ENCODE data around the gene TMCC2.

- TF ChIP-seq CTCF (IDR thresholded peaks at IDR 0.05): no peak
- TF ChIP-seq POLR2AphosphoS5 (IDR thresholded peaks at IDR 0.05): no peak
Observed at GRCh38 chr1:205250699-205251098, 23.0 kb downstream of the TMCC2 start.

Measured in transverse colon (tissue), 4 donors.